ENCODE results near the gene ELK4.

Gene ELK4

DNA sequence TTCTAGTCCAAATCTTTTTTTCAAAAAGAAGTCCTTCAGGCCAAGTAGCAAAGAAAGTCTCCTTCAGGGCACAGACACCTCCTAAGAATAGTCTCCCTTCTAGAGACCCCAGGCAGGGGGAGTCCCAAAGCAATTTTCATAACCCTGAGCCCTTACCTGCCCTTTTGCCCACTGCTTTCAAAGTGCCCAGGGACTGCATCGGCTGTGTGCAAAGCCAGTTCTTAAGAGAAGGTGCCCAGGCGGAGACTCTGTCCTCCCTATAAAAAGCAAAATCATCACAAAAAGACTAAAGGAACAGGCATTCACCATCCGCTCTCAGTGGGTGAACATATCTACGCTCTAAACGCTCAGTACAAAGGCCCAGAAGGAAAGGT is 32.2 kb downstream of the ELK4 start:
- no peak overlapping the region for H3K4me3 Mint-ChIP-seq

DNA sequence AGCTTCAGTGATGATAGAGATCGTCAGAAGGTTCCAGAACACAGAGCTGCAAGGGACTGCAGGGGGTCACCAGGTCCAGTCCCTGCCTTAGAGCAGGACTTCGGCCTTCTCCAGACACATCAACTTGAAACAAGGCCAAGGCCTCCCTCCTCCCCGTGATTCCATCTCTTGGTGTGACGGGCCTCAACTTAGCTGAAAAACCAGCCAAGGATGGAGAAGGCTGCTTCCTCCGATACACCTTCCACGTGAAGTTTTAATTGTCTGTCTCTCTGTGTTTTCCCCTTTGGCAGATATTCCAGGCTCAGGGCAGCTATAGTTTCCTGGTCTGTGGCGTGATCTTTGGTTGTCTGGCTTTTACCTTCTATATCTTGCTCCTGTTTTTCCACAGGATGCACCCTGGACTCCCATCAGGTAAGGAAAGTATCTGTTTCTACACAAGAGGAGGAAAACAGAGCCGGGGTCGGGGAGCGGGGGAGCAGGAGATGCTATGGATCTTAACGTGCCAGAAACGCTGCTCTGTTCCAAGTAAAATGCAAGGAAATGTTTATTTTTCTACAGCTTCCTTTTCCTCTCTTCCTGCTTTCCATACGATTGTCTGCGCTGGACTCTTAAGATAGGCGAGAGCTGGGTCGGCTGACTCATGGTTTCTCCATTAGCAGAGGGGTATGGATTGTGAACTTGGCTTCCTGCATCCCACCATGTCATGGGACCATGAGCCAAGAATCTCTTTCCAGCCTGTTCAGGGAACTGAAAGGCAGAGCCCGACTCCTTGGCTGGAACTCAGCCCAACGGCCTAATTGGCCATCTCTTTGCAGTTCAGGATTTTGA is 32.8 kb downstream of the ELK4 start:
- H3K27ac Mint-ChIP-seq = peak overlapping the region; percentile 30
- H3K27me3 Mint-ChIP-seq (ENCODE audit: low read depth, poor library complexity) = peaks cover 3% of the 10 kb centered on the region
- H3K9me3 Mint-ChIP-seq = no peaks in the 10 kb centered on the region
- H3K36me3 Mint-ChIP-seq (ENCODE audit: low read depth) = peaks cover 30% of the 10 kb centered on the region
- no peak overlapping the region for H3K4me3 Mint-ChIP-seq
- TF ChIP-seq, protein P1, sequence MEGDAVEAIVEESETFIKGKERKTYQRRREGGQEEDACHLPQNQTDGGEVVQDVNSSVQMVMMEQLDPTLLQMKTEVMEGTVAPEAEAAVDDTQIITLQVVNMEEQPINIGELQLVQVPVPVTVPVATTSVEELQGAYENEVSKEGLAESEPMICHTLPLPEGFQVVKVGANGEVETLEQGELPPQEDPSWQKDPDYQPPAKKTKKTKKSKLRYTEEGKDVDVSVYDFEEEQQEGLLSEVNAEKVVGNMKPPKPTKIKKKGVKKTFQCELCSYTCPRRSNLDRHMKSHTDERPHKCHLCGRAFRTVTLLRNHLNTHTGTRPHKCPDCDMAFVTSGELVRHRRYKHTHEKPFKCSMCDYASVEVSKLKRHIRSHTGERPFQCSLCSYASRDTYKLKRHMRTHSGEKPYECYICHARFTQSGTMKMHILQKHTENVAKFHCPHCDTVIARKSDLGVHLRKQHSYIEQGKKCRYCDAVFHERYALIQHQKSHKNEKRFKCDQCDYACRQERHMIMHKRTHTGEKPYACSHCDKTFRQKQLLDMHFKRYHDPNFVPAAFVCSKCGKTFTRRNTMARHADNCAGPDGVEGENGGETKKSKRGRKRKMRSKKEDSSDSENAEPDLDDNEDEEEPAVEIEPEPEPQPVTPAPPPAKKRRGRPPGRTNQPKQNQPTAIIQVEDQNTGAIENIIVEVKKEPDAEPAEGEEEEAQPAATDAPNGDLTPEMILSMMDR (IDR thresholded peaks at IDR 0.05) = no peak
- no peaks in the 10 kb centered on the region for H3K4me1 Mint-ChIP-seq
- no peak for DNase-seq

More for the DNA sequence above, 32.2 kb downstream of the ELK4 start:
- H3K9me3 Mint-ChIP-seq = no peaks in the 10 kb centered on the region
- no peak for DNase-seq
- TF ChIP-seq, protein P1 (IDR thresholded peaks at IDR 0.05) = no peak
- peaks cover 3% of the 10 kb centered on the region for H3K27me3 Mint-ChIP-seq (ENCODE audit: low read depth, poor library complexity)
- peaks cover 35% of the 10 kb centered on the region for H3K36me3 Mint-ChIP-seq (ENCODE audit: low read depth)
- no peak overlapping the region for H3K27ac Mint-ChIP-seq
- H3K4me1 Mint-ChIP-seq = no peaks in the 10 kb centered on the region

DNA sequence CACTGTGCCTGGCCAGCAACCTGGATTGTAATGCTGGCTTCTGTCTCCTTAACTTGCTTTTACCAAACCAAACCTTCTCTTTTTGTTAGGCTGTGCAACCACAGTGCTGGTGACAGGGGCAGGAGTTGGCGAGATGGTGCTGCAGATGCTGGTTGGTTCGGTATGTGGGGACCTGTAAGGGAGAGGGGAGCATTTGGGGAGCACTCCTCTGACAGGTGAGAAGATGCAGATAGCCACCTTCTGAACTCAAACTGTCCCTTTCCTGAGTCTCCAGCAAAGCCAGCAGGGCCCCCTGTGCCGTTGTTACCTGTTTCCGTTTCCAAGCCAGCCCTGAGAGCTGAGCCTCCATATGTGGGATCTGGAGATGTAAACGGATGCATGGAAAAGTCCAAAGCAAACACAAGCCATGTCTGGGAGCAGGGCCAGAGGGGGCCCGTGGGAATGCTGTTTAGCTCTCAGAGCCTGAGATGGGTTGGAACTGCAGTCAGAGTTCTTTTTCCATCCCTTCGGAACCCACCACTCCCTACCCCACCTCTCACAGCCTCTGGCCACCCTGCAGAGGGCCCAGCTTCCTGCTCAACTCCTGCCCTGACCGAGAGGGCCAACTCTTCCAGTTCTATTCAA is 34.0 kb downstream of the ELK4 start:
- DNase-seq = no peak
- peaks cover 23% of the 10 kb centered on the region for H3K36me3 Mint-ChIP-seq (ENCODE audit: low read depth)
- H3K27me3 Mint-ChIP-seq (ENCODE audit: low read depth, poor library complexity) = peaks cover 3% of the 10 kb centered on the region
- no peaks in the 10 kb centered on the region for H3K4me1 Mint-ChIP-seq
- H3K4me3 Mint-ChIP-seq = no peak overlapping the region
- TF ChIP-seq, protein P1 (IDR thresholded peaks at IDR 0.05) = no peak
- H3K27ac Mint-ChIP-seq = no peak overlapping the region
- no peaks in the 10 kb centered on the region for H3K9me3 Mint-ChIP-seq

DNA sequence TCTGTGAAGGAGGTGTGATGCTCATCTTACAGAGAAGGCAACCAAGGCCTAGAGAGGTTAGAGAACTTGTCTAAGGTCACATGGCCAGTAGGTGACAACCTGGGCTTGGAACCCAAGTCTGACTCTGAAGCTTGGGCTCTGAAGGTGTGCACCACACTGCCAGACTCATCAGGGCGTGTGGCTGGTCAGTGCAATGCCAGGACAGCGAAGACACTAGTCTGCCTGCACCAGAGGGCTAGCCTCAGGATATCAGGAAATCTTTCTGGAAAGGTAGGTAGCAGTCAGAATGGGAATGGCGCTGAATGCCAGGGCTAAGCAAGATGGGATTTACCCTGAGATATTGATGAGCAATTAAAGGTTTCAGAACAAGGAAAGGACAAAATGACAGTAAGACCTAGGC is 34.9 kb downstream of the ELK4 start:
- no peaks in the 10 kb centered on the region for H3K4me1 Mint-ChIP-seq
- H3K9me3 Mint-ChIP-seq = no peaks in the 10 kb centered on the region
- no peak overlapping the region for H3K4me3 Mint-ChIP-seq
- DNase-seq = no peak
- peaks cover 23% of the 10 kb centered on the region for H3K36me3 Mint-ChIP-seq (ENCODE audit: low read depth)
- H3K27ac Mint-ChIP-seq = no peak overlapping the region
- H3K27me3 Mint-ChIP-seq (ENCODE audit: low read depth, poor library complexity) = peaks cover 3% of the 10 kb centered on the region
- TF ChIP-seq, protein P1 (IDR thresholded peaks at IDR 0.05) = no peak

- Mint-ChIP-seq H3K4me1 (no peaks in the 10 kb centered on the region), H3K27ac (peak overlapping the region; percentile 41), H3K9me3 (no peaks in the 10 kb centered on the region), H3K36me3 (ENCODE audit: low read depth) (peaks cover 23% of the 10 kb centered on the region), H3K4me3 (no peak overlapping the region), H3K27me3 (ENCODE audit: low read depth, poor library complexity) (peaks cover 11% of the 10 kb centered on the region)
- no peak for DNase-seq
- TF ChIP-seq, protein P1 (IDR thresholded peaks at IDR 0.05) = no peak
Observed at GRCh38 chr1:205595861-205596260, 36.0 kb downstream of the ELK4 start.

Data from nephron progenitor cell (in vitro differentiated cells).